DOHH2 (cell line): ENCODE measurements around the gene CCDC91.

Experiments used
- H3F3A ChIP-seq: fragments of 200-600 bp; sonication (generic), shearing (Covaris generic); 2 replicates; pipeline ENCODE4 v1.6.0; 2016; ENCODE audit warnings: antibody characterized with exemption, mild to moderate bottlenecking; ENCODE audit not compliant: control insufficient read depth, insufficient read depth
- H3K27ac ChIP-seq: fragments of 200-600 bp; sonication (generic); 2 replicates; pipeline ENCODE4 v1.5.1; 2014; ENCODE audit warnings: low read depth, mild to moderate bottlenecking, low read length, moderate library complexity
- H3K27me3 ChIP-seq: fragments of 200-600 bp; sonication (generic); 2 replicates; pipeline ENCODE4 v1.6.1; 2014; ENCODE audit warnings: mild to moderate bottlenecking, low read length, mixed read lengths; ENCODE audit not compliant: control insufficient read depth
- H3K36me3 ChIP-seq: fragments of 200-600 bp; sonication (generic); 2 replicates; pipeline ENCODE4 v1.6.1; 2014; ENCODE audit warnings: mild to moderate bottlenecking, low read length, moderate library complexity, mixed read lengths; ENCODE audit not compliant: control insufficient read depth
- H3K4me1 ChIP-seq: fragments of 200-600 bp; sonication (generic); 2 replicates; pipeline ENCODE4 v1.6.1; 2014; ENCODE audit warnings: mild to moderate bottlenecking, low read length, mixed read lengths; ENCODE audit not compliant: control insufficient read depth
- H3K4me2 ChIP-seq: fragments of 200-600 bp; sonication (generic); 2 replicates; pipeline ENCODE4 v1.6.0; 2014; ENCODE audit warnings: mild to moderate bottlenecking, low read length, moderate library complexity
- H3K4me3 ChIP-seq: fragments of 200-600 bp; sonication (generic); 2 replicates; pipeline ENCODE4 v1.5.1; 2014; ENCODE audit warnings: mild to moderate bottlenecking, low read length, mixed read lengths
- H3K79me2 ChIP-seq: fragments of 200-600 bp; sonication (generic); 2 replicates; pipeline ENCODE4 v1.6.1; 2014; ENCODE audit warnings: mild to moderate bottlenecking, low read length, mixed read lengths; ENCODE audit not compliant: control insufficient read depth
- H3K9me2 ChIP-seq: fragments of 200-600 bp; sonication (generic); replicated peaks from 2 replicates; pipeline ENCODE4 v1.6.1; 2014; ENCODE audit warnings: mild to moderate bottlenecking, low read length, mixed read lengths; ENCODE audit not compliant: control insufficient read depth
- H3K9me3 ChIP-seq: fragments of 200-600 bp; sonication (generic); 2 replicates; pipeline ENCODE4 v1.6.1; 2014; ENCODE audit warnings: antibody characterized with exemption, low read length, mixed read lengths; ENCODE audit not compliant: control insufficient read depth, insufficient read depth
- H4K20me1 ChIP-seq: fragments of 200-600 bp; sonication (generic); 2 replicates; pipeline ENCODE4 v1.6.0; 2014; ENCODE audit warnings: low read depth, mild to moderate bottlenecking, antibody characterized with exemption, low read length, moderate library complexity; ENCODE audit not compliant: control insufficient read depth, insufficient read depth
- CTCF ChIP-seq: fragments of 200-600 bp; sonication (generic); IDR thresholded peaks from one replicate; pipeline ENCODE4 v1.5.1; 2014; ENCODE audit warnings: antibody characterized with exemption, mild to moderate bottlenecking, low read depth, low read length; ENCODE audit not compliant: poor library complexity, severe bottlenecking
- EZH2phosphoT487 ChIP-seq: fragments of 200-600 bp; sonication (generic); IDR thresholded peaks from 2 replicates; pipeline ENCODE4 v1.6.1; 2017; ENCODE audit warnings: borderline replicate concordance, mild to moderate bottlenecking, antibody characterized with exemption, low read length, moderate library complexity, mixed read lengths

CCDC91 gene

GRCh38 chr12:28568704-28569103 lies 378.4 kb downstream of the CCDC91 start:
- Histone ChIP-seq H3K4me2 (no peak overlapping the region), H3K27ac (no peak overlapping the region), H3K4me1 (no peaks in the 10 kb centered on the region), H3F3A (no peaks in the 10 kb centered on the region), H3K4me3 (no peak overlapping the region), H3K36me3 (no peaks in the 10 kb centered on the region), H3K9me2 (no peaks in the 10 kb centered on the region), H4K20me1 (no peaks in the 10 kb centered on the region), H3K9me3 (no peaks in the 10 kb centered on the region), H3K27me3 (no peaks in the 10 kb centered on the region), H3K79me2 (no peaks in the 10 kb centered on the region)
- TF ChIP-seq CTCF (no peak), EZH2phosphoT487 (no peak)

- H3K27ac ChIP-seq, result no peak overlapping the region
- no peak overlapping the region for H3K4me2 ChIP-seq
Measured at GRCh38 chr12:28569698-28570411, 379.6 kb downstream of the CCDC91 start.

GRCh38 chr12:28570811-28571210 lies 380.6 kb downstream of the CCDC91 start:
- Histone ChIP-seq H3K27ac (no peak overlapping the region), H3K4me2 (no peak overlapping the region), H3K4me1 (no peaks in the 10 kb centered on the region), H3K9me3 (no peaks in the 10 kb centered on the region), H3F3A (no peaks in the 10 kb centered on the region), H3K36me3 (no peaks in the 10 kb centered on the region), H3K27me3 (no peaks in the 10 kb centered on the region), H3K79me2 (no peaks in the 10 kb centered on the region), H3K9me2 (no peaks in the 10 kb centered on the region), H3K4me3 (no peak overlapping the region), H4K20me1 (no peaks in the 10 kb centered on the region)
- no peak for TF ChIP-seq CTCF
- TF ChIP-seq EZH2phosphoT487, result no peak

More at GRCh38 chr12:28569698-28570411, 379.6 kb downstream of the CCDC91 start:
- Histone ChIP-seq H3F3A (no peaks in the 10 kb centered on the region), H4K20me1 (no peaks in the 10 kb centered on the region), H3K4me1 (no peaks in the 10 kb centered on the region), H3K79me2 (no peaks in the 10 kb centered on the region), H3K9me3 (no peaks in the 10 kb centered on the region), H3K27me3 (no peaks in the 10 kb centered on the region), H3K4me3 (no peak overlapping the region), H3K9me2 (no peaks in the 10 kb centered on the region), H3K36me3 (no peaks in the 10 kb centered on the region)
- TF ChIP-seq CTCF (no peak), EZH2phosphoT487 (no peak)
